Measurements from ENCODE around the gene MYL2.

The MYL2 gene

GRCh38 chr12:110912263-110912662 is 8.1 kb downstream of the MYL2 start:
- no peak for DNase-seq
- Histone ChIP-seq H3K4me3 (ENCODE audit: low read depth, low read length) (no peak overlapping the region), H3K9me3 (ENCODE audit: severe bottlenecking) (no peaks in the 10 kb centered on the region), H3K27ac (no peak overlapping the region), H3K36me3 (no peaks in the 10 kb centered on the region), H3K27me3 (ENCODE audit: insufficient read depth, low read depth, severe bottlenecking) (no peaks in the 10 kb centered on the region)
- no peak for TF ChIP-seq CTCF (IDR thresholded peaks at IDR 0.05; ENCODE audit: low read depth, low read length)

DNA sequence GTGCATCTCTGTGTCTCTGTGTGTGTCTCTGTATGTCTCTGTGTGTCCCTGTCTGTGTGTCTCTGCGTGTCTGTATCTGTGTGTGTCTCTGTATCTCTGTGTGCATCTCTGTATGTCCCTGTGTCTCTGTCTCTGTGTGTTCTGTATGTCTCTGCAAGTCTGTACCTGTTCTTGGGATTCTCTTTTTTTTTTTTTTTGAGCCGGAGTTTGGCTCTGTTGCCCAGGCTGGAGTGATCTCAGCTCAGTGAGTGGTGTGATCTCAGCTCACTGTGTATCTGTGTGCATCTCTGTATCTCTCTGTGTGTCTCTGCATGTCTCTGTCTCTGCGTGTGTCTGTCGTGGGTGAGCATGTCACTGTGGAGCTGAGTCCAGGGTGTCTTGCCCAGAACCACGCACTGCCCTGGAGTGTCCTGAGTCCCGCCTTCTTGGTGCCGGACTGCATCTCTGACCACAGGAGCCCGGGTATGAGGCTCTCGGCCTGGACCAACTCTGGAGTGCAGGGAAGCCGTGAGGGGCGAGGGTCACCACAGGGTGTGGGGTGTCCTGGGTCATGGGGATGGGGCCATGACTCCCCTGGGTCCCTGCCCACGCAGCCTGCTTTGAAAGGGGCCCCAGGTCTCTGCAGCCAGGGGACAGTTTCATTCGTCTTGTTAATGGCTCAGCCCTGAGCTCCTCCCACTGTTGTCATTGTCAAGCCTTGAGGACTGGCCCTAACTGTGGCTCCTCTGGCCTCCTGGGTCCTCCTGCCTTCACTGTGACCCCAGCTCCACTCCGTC is 11.8 kb downstream of the MYL2 start:
- no peak for DNase-seq
- Histone ChIP-seq H3K9me3 (ENCODE audit: severe bottlenecking) (no peaks in the 10 kb centered on the region), H3K27ac (no peak overlapping the region), H3K27me3 (ENCODE audit: insufficient read depth, low read depth, severe bottlenecking) (no peaks in the 10 kb centered on the region), H3K36me3 (no peaks in the 10 kb centered on the region), H3K4me3 (ENCODE audit: low read depth, low read length) (no peak overlapping the region)
- TF ChIP-seq CTCF (IDR thresholded peaks at IDR 0.05; ENCODE audit: low read depth, low read length): no peak

DNA sequence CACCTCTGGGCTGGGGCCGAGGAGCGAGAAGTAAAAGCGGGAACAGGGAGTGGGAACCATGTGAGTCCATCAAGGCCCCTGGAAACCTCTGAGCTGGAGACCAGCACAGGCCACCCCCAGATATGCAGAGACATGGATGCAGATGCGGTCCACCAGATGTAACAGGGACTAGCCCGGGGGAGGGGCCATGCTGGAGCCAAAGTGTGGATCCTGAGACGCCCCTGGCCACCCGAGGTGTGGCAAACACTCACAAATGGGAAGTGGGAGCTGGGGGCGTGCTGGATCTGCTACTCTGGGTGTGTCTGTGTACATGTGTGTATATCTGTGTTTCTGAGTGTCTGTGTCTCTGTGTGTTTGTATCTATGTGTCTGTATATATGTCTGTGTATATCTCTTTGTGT is 12.8 kb downstream of the MYL2 start:
- H3K27ac ChIP-seq: no peak overlapping the region
- TF ChIP-seq CTCF (IDR thresholded peaks at IDR 0.05; ENCODE audit: low read depth, low read length): no peak

GRCh38 chr12:110906985-110907384 is 13.4 kb downstream of the MYL2 start:
- no peaks in the 10 kb centered on the region for H3K9me3 ChIP-seq (ENCODE audit: severe bottlenecking)
- no peak overlapping the region for H3K4me3 ChIP-seq (ENCODE audit: low read depth, low read length)
- no peak for TF ChIP-seq CTCF (IDR thresholded peaks at IDR 0.05; ENCODE audit: low read depth, low read length)
- H3K27me3 ChIP-seq (ENCODE audit: insufficient read depth, low read depth, severe bottlenecking): no peaks in the 10 kb centered on the region
- no peak overlapping the region for H3K27ac ChIP-seq
- no peaks in the 10 kb centered on the region for H3K36me3 ChIP-seq
- no peak for DNase-seq

More for the DNA sequence above, 12.8 kb downstream of the MYL2 start:
- Histone ChIP-seq H3K27me3 (ENCODE audit: insufficient read depth, low read depth, severe bottlenecking) (no peaks in the 10 kb centered on the region), H3K9me3 (ENCODE audit: severe bottlenecking) (no peaks in the 10 kb centered on the region), H3K36me3 (no peaks in the 10 kb centered on the region), H3K4me3 (ENCODE audit: low read depth, low read length) (no peak overlapping the region)
- no peak for DNase-seq

DNA sequence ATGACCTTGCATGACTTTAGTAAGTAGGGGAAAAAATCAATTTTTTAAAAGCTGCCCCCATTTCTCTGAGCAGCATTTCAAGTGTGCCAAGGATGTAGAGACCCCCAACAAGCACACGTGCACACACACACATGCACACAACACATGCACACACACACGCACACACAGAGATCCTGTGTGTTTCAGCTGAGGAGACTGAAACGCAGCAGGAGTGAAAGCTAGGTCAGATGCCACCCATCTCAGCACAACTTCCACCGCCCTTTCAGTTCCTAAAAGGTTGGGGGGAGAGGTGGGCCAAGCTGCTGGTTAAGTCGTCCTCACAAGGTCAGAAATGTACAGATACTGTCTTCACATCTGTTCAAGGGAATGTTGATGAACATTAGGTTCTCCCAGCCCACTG is 13.9 kb downstream of the MYL2 start:
- Histone ChIP-seq H3K4me3 (ENCODE audit: low read depth, low read length) (no peak overlapping the region), H3K27ac (no peak overlapping the region), H3K27me3 (ENCODE audit: insufficient read depth, low read depth, severe bottlenecking) (no peaks in the 10 kb centered on the region), H3K9me3 (ENCODE audit: severe bottlenecking) (no peaks in the 10 kb centered on the region), H3K36me3 (no peaks in the 10 kb centered on the region)
- DNase-seq: no peak
- TF ChIP-seq CTCF (IDR thresholded peaks at IDR 0.05; ENCODE audit: low read depth, low read length): no peak

DNA sequence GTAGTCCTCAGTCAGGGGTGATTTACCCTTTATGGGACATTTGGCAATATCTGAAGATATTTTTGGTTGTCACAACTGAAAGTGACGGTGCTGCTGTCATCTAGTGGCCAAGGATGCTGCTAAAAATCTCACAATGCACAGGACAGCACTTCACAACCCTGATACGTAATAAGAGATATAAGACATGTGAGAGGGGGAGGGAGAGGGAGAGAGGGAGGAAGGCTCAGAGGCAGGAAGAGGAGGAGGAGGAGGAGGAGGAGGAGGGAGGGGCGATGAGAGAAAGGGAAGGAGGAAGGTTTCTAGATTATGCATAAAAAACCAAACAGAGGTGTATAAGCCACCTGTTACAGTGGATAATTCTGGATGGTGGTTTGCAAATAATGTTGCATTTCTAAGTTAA is 14.3 kb downstream of the MYL2 start:
- DNase-seq: no peak
- TF ChIP-seq CTCF (IDR thresholded peaks at IDR 0.05; ENCODE audit: low read depth, low read length): no peak

More for the DNA sequence above, 14.3 kb downstream of the MYL2 start:
- Histone ChIP-seq H3K4me3 (ENCODE audit: low read depth, low read length) (no peak overlapping the region), H3K36me3 (no peaks in the 10 kb centered on the region), H3K9me3 (ENCODE audit: severe bottlenecking) (no peaks in the 10 kb centered on the region), H3K27ac (no peak overlapping the region), H3K27me3 (ENCODE audit: insufficient read depth, low read depth, severe bottlenecking) (no peaks in the 10 kb centered on the region)
